ENCODE data around the gene JTB.

JTB gene

DNA sequence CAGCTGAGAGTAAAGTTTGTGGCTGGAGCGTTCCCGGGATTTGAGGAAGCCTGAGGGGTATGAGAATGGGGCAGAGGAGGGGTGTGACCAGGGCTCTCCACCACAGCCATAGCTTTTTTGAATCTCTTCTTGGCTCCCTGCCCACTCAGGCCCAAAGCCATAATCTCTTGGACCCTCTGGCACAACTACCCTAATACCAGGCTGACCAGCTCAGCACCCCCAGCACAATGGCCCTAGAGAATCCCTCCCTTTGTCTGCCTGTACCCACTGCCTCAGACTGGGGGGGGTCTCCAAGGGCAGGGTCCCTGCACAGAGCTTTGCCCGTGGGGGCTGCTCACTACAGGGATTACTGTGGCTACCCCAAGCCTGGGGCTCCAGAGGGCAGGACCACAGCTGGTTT is 38.5 kb downstream of the JTB start:
- Histone ChIP-seq H3K9me3 (replicated peaks; ENCODE audit: low read length) (no peaks in the 10 kb centered on the region), H3K4me3 (ENCODE audit: low read length) (no peak overlapping the region), H3K9ac (ENCODE audit: low read depth, low read length) (no peak overlapping the region), H3K27me3 (ENCODE audit: control insufficient read depth, insufficient read depth, low read length) (no peaks in the 10 kb centered on the region), H3K4me2 (ENCODE audit: low read length) (no peak overlapping the region), H3K4me1 (ENCODE audit: control insufficient read depth, insufficient read depth, low read length) (no peaks in the 10 kb centered on the region), H3K36me3 (ENCODE audit: insufficient read depth, low read length) (peaks cover 51% of the 10 kb centered on the region)

DNA sequence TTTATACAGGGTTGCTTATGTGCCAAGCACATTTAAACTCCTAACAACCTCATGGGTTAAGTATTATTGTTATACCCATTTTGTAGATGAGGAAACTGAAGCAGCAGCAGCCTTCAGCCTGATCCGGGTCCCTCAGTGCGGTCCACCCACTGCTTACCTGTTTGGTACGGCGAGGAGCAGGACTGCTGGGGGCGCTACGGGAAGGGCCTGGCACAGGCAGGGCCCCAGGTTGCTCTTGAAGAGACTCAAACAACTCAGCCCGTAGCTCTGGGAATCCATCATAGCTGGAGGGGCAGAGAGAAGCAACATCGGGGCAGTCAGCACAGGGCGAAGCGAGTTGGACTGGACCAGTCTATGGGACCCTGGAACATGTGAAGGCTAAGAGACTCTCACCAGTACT is 40.1 kb downstream of the JTB start:
- no peak overlapping the region for H3K4me2 ChIP-seq (ENCODE audit: low read length)
- no peak overlapping the region for H3K4me3 ChIP-seq (ENCODE audit: low read length)
- H3K36me3 ChIP-seq (ENCODE audit: insufficient read depth, low read length) = peaks cover 59% of the 10 kb centered on the region
- H3K27me3 ChIP-seq (ENCODE audit: control insufficient read depth, insufficient read depth, low read length) = no peaks in the 10 kb centered on the region
- H3K4me1 ChIP-seq (ENCODE audit: control insufficient read depth, insufficient read depth, low read length) = no peaks in the 10 kb centered on the region
- H3K9ac ChIP-seq (ENCODE audit: low read depth, low read length) = no peak overlapping the region
- no peaks in the 10 kb centered on the region for H3K9me3 ChIP-seq (replicated peaks; ENCODE audit: low read length)

DNA sequence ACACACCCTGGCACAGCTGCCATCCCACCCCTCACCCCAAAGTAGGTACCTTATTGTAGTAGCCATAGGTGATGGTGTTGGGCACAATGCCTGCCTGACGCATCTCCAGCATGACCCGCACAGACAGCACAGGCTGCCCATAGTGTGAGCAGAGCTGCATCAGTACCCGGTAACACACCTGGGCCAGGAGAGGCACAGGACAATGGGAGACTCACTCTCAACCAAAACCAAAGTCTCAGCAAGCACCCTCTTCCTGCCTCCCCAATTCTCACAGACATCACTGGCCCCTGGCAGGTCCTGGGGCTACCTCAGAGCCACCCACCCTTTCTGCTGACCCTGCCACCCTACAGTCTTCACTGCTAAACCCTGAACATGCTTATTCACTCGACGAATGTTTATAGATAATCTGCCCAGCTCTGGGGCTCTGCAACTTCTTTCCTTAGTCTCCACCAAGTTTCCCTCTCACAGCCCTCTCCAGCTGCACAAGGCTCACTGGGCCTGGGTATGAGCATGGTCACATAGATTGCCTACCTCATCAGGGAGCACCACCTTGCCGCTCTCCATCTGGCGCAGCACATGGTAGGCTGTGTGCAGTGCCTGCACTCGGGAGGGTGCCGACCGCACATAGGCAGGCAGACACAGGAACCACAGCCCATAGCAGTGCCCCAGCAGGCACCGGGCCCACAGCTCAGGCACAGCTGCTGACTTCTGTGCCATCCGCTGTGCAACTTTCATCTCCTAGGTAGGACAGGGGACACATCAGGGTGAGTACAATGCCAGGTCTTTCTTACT is 41.3 kb downstream of the JTB start:
- H3K4me3 ChIP-seq (ENCODE audit: low read length) = no peak overlapping the region
- peaks cover 61% of the 10 kb centered on the region for H3K36me3 ChIP-seq (ENCODE audit: insufficient read depth, low read length)
- no peak overlapping the region for H3K9ac ChIP-seq (ENCODE audit: low read depth, low read length)
- H3K27me3 ChIP-seq (ENCODE audit: control insufficient read depth, insufficient read depth, low read length) = no peaks in the 10 kb centered on the region
- H3K9me3 ChIP-seq (replicated peaks; ENCODE audit: low read length) = no peaks in the 10 kb centered on the region
- no peaks in the 10 kb centered on the region for H3K4me1 ChIP-seq (ENCODE audit: control insufficient read depth, insufficient read depth, low read length)
- H3K4me2 ChIP-seq (ENCODE audit: low read length) = no peak overlapping the region

DNA sequence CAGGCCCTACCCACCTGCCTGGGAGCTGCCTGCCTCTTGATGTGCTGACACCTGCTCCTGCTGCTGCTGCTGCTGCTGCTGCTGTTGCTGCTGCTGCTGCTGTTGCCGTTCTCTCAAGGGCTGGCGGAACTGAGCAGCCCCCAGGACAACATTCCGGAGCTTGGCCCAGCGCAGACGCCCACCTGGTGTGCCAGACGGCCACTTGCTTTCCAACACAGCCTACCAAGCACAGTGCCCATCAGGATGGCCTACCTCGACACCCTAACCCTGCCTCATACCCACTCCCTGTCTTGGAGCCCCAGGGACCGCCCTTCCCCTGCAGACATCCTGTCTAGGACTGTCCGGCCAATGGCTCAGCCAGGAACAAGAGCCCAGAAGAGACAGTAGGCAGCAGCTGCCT is 42.7 kb downstream of the JTB start:
- Histone ChIP-seq H3K36me3 (ENCODE audit: insufficient read depth, low read length) (peaks cover 51% of the 10 kb centered on the region), H3K9me3 (replicated peaks; ENCODE audit: low read length) (no peaks in the 10 kb centered on the region), H3K4me1 (ENCODE audit: control insufficient read depth, insufficient read depth, low read length) (no peaks in the 10 kb centered on the region), H3K4me3 (ENCODE audit: low read length) (no peak overlapping the region), H3K4me2 (ENCODE audit: low read length) (no peak overlapping the region), H3K27me3 (ENCODE audit: control insufficient read depth, insufficient read depth, low read length) (no peaks in the 10 kb centered on the region), H3K9ac (ENCODE audit: low read depth, low read length) (no peak overlapping the region)

GRCh38 chr1:153933955-153934354 is 43.5 kb downstream of the JTB start:
- Histone ChIP-seq H3K9ac (ENCODE audit: low read depth, low read length) (no peak overlapping the region), H3K36me3 (ENCODE audit: insufficient read depth, low read length) (peaks cover 48% of the 10 kb centered on the region), H3K4me2 (ENCODE audit: low read length) (no peak overlapping the region), H3K4me3 (ENCODE audit: low read length) (no peak overlapping the region), H3K4me1 (ENCODE audit: control insufficient read depth, insufficient read depth, low read length) (peaks cover 1% of the 10 kb centered on the region), H3K9me3 (replicated peaks; ENCODE audit: low read length) (no peaks in the 10 kb centered on the region), H3K27me3 (ENCODE audit: control insufficient read depth, insufficient read depth, low read length) (no peaks in the 10 kb centered on the region)

DNA sequence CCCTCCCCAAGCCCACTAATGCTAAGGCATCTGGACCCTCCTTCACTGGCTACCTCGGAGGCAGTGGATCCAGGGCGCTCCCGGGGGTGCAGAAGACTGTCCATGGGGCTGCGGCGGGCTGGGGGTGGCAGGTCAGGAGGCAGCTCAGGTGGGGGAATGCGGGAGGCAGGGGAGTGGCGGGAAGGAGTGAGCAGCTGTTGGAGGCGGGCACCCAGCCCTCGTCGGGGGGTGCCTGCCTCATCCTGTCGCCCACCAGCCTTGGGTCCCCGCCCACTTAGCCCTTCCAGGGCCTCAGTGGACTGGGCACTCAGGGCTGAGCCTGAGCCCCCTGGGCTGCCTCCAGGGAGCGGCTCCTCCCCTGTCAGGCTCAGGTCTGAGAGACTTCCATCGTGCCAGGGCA is 44.0 kb downstream of the JTB start:
- Histone ChIP-seq H3K36me3 (ENCODE audit: insufficient read depth, low read length) (peaks cover 48% of the 10 kb centered on the region), H3K4me1 (ENCODE audit: control insufficient read depth, insufficient read depth, low read length) (peaks cover 3% of the 10 kb centered on the region), H3K4me3 (ENCODE audit: low read length) (no peak overlapping the region), H3K9ac (ENCODE audit: low read depth, low read length) (no peak overlapping the region), H3K27me3 (ENCODE audit: control insufficient read depth, insufficient read depth, low read length) (no peaks in the 10 kb centered on the region), H3K4me2 (ENCODE audit: low read length) (no peak overlapping the region), H3K9me3 (replicated peaks; ENCODE audit: low read length) (no peaks in the 10 kb centered on the region)

- peaks cover 3% of the 10 kb centered on the region for H3K4me1 ChIP-seq (ENCODE audit: control insufficient read depth, insufficient read depth, low read length)
- H3K27me3 ChIP-seq (ENCODE audit: control insufficient read depth, insufficient read depth, low read length) = no peaks in the 10 kb centered on the region
- H3K36me3 ChIP-seq (ENCODE audit: insufficient read depth, low read length) = peaks cover 45% of the 10 kb centered on the region
- H3K9me3 ChIP-seq (replicated peaks; ENCODE audit: low read length) = no peaks in the 10 kb centered on the region
- H3K4me2 ChIP-seq (ENCODE audit: low read length) = no peak overlapping the region
- H3K9ac ChIP-seq (ENCODE audit: low read depth, low read length) = no peak overlapping the region
- H3K4me3 ChIP-seq (ENCODE audit: low read length) = no peak overlapping the region
These were observed 45.0 kb downstream of the JTB start for GRCh38 chr1:153932156-153933131.

- H3K9me3 ChIP-seq (replicated peaks; ENCODE audit: low read length) = no peaks in the 10 kb centered on the region
- H3K4me1 ChIP-seq (ENCODE audit: control insufficient read depth, insufficient read depth, low read length) = peaks cover 3% of the 10 kb centered on the region
- no peaks in the 10 kb centered on the region for H3K27me3 ChIP-seq (ENCODE audit: control insufficient read depth, insufficient read depth, low read length)
- H3K9ac ChIP-seq (ENCODE audit: low read depth, low read length) = no peak overlapping the region
- H3K4me3 ChIP-seq (ENCODE audit: low read length) = no peak overlapping the region
- H3K36me3 ChIP-seq (ENCODE audit: insufficient read depth, low read length) = peaks cover 25% of the 10 kb centered on the region
- H3K4me2 ChIP-seq (ENCODE audit: low read length) = no peak overlapping the region
These were observed 47.2 kb downstream of the JTB start for GRCh38 chr1:153929981-153930948.

- Histone ChIP-seq H3K9ac (ENCODE audit: low read depth, low read length) (no peak overlapping the region), H3K9me3 (replicated peaks; ENCODE audit: low read length) (no peaks in the 10 kb centered on the region), H3K4me3 (ENCODE audit: low read length) (no peak overlapping the region), H3K36me3 (ENCODE audit: insufficient read depth, low read length) (peaks cover 25% of the 10 kb centered on the region), H3K4me2 (ENCODE audit: low read length) (no peak overlapping the region), H3K27me3 (ENCODE audit: control insufficient read depth, insufficient read depth, low read length) (no peaks in the 10 kb centered on the region), H3K4me1 (ENCODE audit: control insufficient read depth, insufficient read depth, low read length) (peaks cover 4% of the 10 kb centered on the region)
These were observed 48.0 kb downstream of the JTB start for GRCh38 chr1:153929426-153929825.

DNA sequence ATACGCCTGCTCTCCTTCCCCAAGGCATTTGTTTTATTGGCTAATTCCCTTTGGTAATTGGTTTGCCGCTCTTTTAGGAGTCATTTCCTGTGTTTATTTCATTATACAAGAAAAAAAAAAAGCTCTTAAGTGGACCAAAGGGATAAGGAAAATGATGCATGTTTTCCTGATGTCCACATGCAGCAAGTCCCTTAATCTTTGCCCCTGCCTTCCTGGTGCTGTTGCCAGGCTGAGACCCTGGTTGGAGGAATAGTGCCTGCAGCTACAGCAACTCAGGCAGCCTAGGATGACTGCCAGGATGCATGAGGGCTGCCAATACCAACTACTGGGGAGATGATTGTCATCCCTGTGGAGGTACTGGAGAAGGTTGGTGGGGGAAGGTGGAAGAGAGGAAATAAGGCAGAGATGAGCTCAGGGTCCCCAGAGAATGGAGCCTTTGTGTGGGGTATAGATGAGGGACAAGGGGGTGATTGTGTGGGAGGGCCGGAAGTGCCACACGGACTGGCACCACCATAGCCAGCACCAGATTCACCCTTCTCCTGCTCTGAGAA is 48.6 kb downstream of the JTB start:
- H3K27me3 ChIP-seq (ENCODE audit: control insufficient read depth, insufficient read depth, low read length) = no peaks in the 10 kb centered on the region
- peaks cover 10% of the 10 kb centered on the region for H3K4me1 ChIP-seq (ENCODE audit: control insufficient read depth, insufficient read depth, low read length)
- no peak overlapping the region for H3K4me2 ChIP-seq (ENCODE audit: low read length)
- no peak overlapping the region for H3K4me3 ChIP-seq (ENCODE audit: low read length)
- H3K36me3 ChIP-seq (ENCODE audit: insufficient read depth, low read length) = peaks cover 22% of the 10 kb centered on the region
- no peaks in the 10 kb centered on the region for H3K9me3 ChIP-seq (replicated peaks; ENCODE audit: low read length)
- H3K9ac ChIP-seq (ENCODE audit: low read depth, low read length) = no peak overlapping the region

Data from skeletal muscle satellite cell (primary cell).